CD14-positive monocyte (primary cell): ENCODE results near the gene TMEM59L. TPM values are rescaled to one million over a fixed set of nuclear protein-coding genes. Genes with fewer than 3 reads are reported as not detected.

Experiments used
- DNase-seq, 3 donors: peaks; one replicate each; pipeline ENCODE4 v3.0.0-alpha.2; 2011 to 2022
- H2AFZ ChIP-seq: 2 replicates; pipeline ENCODE4 v1.6.0; 2012; ENCODE audit warnings: mild to moderate bottlenecking, low read depth, low read length, inconsistent platforms; ENCODE audit not compliant: insufficient read depth, poor library complexity, severe bottlenecking
- H3K27ac ChIP-seq, 2 donors: 1 replicate in 1 of 2; 2 replicates in 1 of 2; pipeline ENCODE4 v1.5.1; 2012 to 2013; ENCODE audit warnings: low read length in 2 of 2, control low read depth in 1 of 2, inconsistent platforms in 1 of 2, low read depth in 1 of 2, mild to moderate bottlenecking in 1 of 2
- H3K27me3 ChIP-seq, 2 donors: one replicate each; pipeline versions ENCODE4 v1.6.0 to v1.6.1; 2011 to 2013; ENCODE audit warnings: low read length in 2 of 2; ENCODE audit not compliant: control insufficient read depth in 2 of 2, insufficient read depth in 2 of 2
- H3K36me3 ChIP-seq, 2 donors: replicated peaks in 1 of 2; 1 replicate in 1 of 2; 2 replicates in 1 of 2; pipeline versions ENCODE4 v1.5.1 to v1.6.1; 2012 to 2013; ENCODE audit warnings: low read length in 2 of 2, control low read depth in 1 of 2, inconsistent platforms in 1 of 2, mild to moderate bottlenecking in 1 of 2; ENCODE audit not compliant: insufficient read depth in 2 of 2, control insufficient read depth in 1 of 2
- H3K4me1 ChIP-seq, 2 donors: 1 replicate in 1 of 2; 2 replicates in 1 of 2; pipeline versions ENCODE4 v1.5.1 to v1.6.1; 2012 to 2013; ENCODE audit warnings: low read length in 2 of 2, control low read depth in 1 of 2, inconsistent platforms in 1 of 2, mild to moderate bottlenecking in 1 of 2, moderate library complexity in 1 of 2; ENCODE audit not compliant: insufficient read depth in 2 of 2, control insufficient read depth in 1 of 2
- H3K4me2 ChIP-seq: replicated peaks from 2 replicates; pipeline ENCODE3; 2012; ENCODE audit warnings: low read length, moderate library complexity, mild to moderate bottlenecking; ENCODE audit not compliant: poor library complexity, severe bottlenecking; ENCODE audit errors: extremely low read depth
- H3K4me3 ChIP-seq, 3 experiments: fragments of 200-600 bp in 1 of 3; sonication (generic) in 1 of 3; replicated peaks in 1 of 3; 1 replicate in 2 of 3; 2 replicates in 1 of 3; pipeline ENCODE4 v1.5.1; 2011 to 2013; ENCODE audit warnings: low read length in 3 of 3, mild to moderate bottlenecking in 3 of 3, control low read depth in 2 of 3, low read depth in 2 of 3, inconsistent platforms in 1 of 3, moderate library complexity in 1 of 3
- H3K79me2 ChIP-seq: 2 replicates; pipeline ENCODE4 v1.6.0; 2012; ENCODE audit warnings: mild to moderate bottlenecking, control low read depth, inconsistent platforms, low read length, moderate library complexity; ENCODE audit not compliant: insufficient read depth
- H3K9ac ChIP-seq: 2 replicates; pipeline ENCODE4 v1.6.0; 2017; ENCODE audit warnings: low read length, mild to moderate bottlenecking; ENCODE audit not compliant: insufficient read depth, poor library complexity, severe bottlenecking
- H3K9me3 ChIP-seq, 2 donors: replicated peaks in 1 of 2; 1 replicate in 1 of 2; 2 replicates in 1 of 2; pipeline versions ENCODE4 v1.5.1 to v1.6.1; 2012 to 2013; ENCODE audit warnings: low read length in 2 of 2, control low read depth in 1 of 2; ENCODE audit not compliant: control insufficient read depth in 1 of 2, insufficient read depth in 1 of 2
- H4K20me1 ChIP-seq: 2 replicates; pipeline ENCODE4 v1.6.0; 2012; ENCODE audit warnings: mild to moderate bottlenecking, low read length, control low read depth, moderate library complexity; ENCODE audit not compliant: insufficient read depth
- H3K27ac Mint-ChIP-seq, 7 donors: one replicate each; pipeline ENCODE4 v1.8.0; 2020; ENCODE audit warnings: mild to moderate bottlenecking in 7 of 7, mixed read lengths in 7 of 7, moderate library complexity in 6 of 7, inconsistent platforms in 2 of 7
- H3K27me3 Mint-ChIP-seq, 3 donors: one replicate each; pipeline ENCODE4 v1.8.0; 2021 to 2022; ENCODE audit warnings: low read depth in 3 of 3, mild to moderate bottlenecking in 3 of 3, mixed read lengths in 3 of 3, moderate library complexity in 3 of 3, inconsistent platforms in 1 of 3
- H3K36me3 Mint-ChIP-seq, 2 donors: one replicate each; pipeline ENCODE4 v1.8.0; 2020; ENCODE audit warnings: mixed read lengths in 2 of 2, inconsistent platforms in 1 of 2, mild to moderate bottlenecking in 1 of 2
- H3K4me1 Mint-ChIP-seq: one replicate; pipeline ENCODE4 v1.8.0; 2020; ENCODE audit warnings: mild to moderate bottlenecking, mixed read lengths
- H3K4me3 Mint-ChIP-seq, 2 donors: one replicate each; pipeline ENCODE4 v1.8.0; 2020; ENCODE audit warnings: mild to moderate bottlenecking in 2 of 2, mixed read lengths in 2 of 2, moderate library complexity in 1 of 2
- H3K9me3 Mint-ChIP-seq, 7 donors: one replicate each; pipeline ENCODE4 v1.8.0; 2020 to 2022; ENCODE audit warnings: mixed read lengths in 7 of 7, mild to moderate bottlenecking in 6 of 7, moderate library complexity in 6 of 7, inconsistent platforms in 2 of 7
- WGBS: methylation state at CpG from one replicate; pipeline ENCODE4 v1.1.5; 2013; ENCODE audit warnings: missing lambda C conversion rate; ENCODE audit not compliant: insufficient coverage; 5-methylcytosine and 5-hydroxymethylcytosine counted together
- intact Hi-C, 2 donors: fragments of 100-400 bp; cut with micrococcal nuclease; formaldehyde crosslinking; loops; one replicate each; pipeline versions ENCODE4 v1.15.0 to v1.15.1; 2023
- polyA plus RNA-seq, 3 donors: library from polyadenylated mRNA; depleted of rRNA in 1 of 3; unstranded in 2 of 3; stranded (reverse) in 1 of 3; fragments of 300-500 nt in 2 of 3; fragments of >200 nt in 1 of 3; fragmentation: Illumina TruSeq in 2 of 3; gene quantifications; 1 replicate in 2 of 3; 2 replicates in 1 of 3; pipeline ENCODE4 v1.2.3, GENCODE V29; 2012 to 2021
- TF ChIP-seq, protein P1 (sequence below): fragments of 200-600 bp; IDR thresholded peaks from one replicate; pipeline ENCODE4 v1.8.0; 2022; ENCODE audit warnings: antibody characterized with exemption, mild to moderate bottlenecking

The TMEM59L gene
- polyA plus RNA-seq, 3 donors: not detected

DNA sequence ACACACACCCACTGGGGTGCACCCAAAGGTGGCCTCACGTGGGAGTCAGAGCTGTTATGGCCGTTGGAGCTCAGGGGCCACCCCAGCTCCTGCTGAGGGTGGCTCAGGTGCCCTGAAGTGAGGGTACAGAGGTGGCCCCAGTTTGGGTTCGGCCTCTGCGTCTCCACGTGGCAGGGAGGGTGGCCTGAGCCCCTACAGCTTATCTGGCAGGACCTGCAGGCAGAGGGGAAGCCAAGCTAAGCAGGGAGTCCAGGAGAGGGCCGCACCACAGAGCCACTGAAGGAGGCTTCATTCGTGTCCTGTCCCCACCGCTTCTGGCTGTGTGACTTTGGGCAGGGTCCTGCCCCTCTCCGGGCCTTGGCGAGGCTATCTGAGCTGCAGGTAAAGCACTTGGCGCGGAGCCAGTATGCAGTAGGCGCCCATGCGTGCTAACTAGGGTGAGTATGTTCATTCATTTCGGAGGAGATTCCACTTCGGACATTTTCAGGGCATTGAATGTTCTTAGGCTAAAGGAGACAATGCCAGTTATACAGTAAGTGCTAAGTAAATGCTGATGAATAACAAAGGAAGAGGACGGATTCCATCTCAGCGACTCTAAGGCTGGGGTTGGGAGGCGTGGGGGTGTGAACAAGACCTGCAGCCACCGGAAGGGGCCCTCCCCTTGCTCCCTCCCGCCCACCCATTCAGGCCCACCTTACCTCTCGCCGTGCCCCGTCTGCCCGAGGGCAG is 19.1 kb upstream of the TMEM59L start:
- 76% methylated on average over 15 of the region's 25 CpGs for WGBS
- peaks cover 15 to 21% of the 10 kb centered on the region in 2 donors for H3K36me3 Mint-ChIP-seq
- peaks cover 25 to 46% (median 40%) of the 10 kb centered on the region in 3 donors for H3K27me3 Mint-ChIP-seq
- no peak overlapping the region for H3K4me3 ChIP-seq
- no peak overlapping the region for H3K27ac Mint-ChIP-seq
- TF ChIP-seq, protein P1, sequence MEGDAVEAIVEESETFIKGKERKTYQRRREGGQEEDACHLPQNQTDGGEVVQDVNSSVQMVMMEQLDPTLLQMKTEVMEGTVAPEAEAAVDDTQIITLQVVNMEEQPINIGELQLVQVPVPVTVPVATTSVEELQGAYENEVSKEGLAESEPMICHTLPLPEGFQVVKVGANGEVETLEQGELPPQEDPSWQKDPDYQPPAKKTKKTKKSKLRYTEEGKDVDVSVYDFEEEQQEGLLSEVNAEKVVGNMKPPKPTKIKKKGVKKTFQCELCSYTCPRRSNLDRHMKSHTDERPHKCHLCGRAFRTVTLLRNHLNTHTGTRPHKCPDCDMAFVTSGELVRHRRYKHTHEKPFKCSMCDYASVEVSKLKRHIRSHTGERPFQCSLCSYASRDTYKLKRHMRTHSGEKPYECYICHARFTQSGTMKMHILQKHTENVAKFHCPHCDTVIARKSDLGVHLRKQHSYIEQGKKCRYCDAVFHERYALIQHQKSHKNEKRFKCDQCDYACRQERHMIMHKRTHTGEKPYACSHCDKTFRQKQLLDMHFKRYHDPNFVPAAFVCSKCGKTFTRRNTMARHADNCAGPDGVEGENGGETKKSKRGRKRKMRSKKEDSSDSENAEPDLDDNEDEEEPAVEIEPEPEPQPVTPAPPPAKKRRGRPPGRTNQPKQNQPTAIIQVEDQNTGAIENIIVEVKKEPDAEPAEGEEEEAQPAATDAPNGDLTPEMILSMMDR: no peak
- intact Hi-C loops: no loop called here
- peak overlapping the region in 1 of 2 donors; percentile 35 for H3K4me3 Mint-ChIP-seq
- peaks cover 27 to 48% of the 10 kb centered on the region in 2 donors for H3K4me1 ChIP-seq
- H3K9ac ChIP-seq: no peak overlapping the region
- peak overlapping the region; percentile 82 for H3K4me2 ChIP-seq
- peaks cover 34% of the 10 kb centered on the region for H3K4me1 Mint-ChIP-seq
- H3K36me3 ChIP-seq: peaks cover 7 to 8% of the 10 kb centered on the region in 2 donors
- H3K27me3 ChIP-seq: peaks cover 7 to 34% of the 10 kb centered on the region in 2 donors
- no peak for DNase-seq
- H3K79me2 ChIP-seq: peaks cover 8% of the 10 kb centered on the region
- H3K9me3 ChIP-seq: no peaks in the 10 kb centered on the region
- no peak overlapping the region for H2AFZ ChIP-seq
- H4K20me1 ChIP-seq: peaks cover 30% of the 10 kb centered on the region
- H3K27ac ChIP-seq: no peak overlapping the region
- H3K9me3 Mint-ChIP-seq: peaks cover 0 to 9% (median 1%) of the 10 kb centered on the region in 7 donors

DNA sequence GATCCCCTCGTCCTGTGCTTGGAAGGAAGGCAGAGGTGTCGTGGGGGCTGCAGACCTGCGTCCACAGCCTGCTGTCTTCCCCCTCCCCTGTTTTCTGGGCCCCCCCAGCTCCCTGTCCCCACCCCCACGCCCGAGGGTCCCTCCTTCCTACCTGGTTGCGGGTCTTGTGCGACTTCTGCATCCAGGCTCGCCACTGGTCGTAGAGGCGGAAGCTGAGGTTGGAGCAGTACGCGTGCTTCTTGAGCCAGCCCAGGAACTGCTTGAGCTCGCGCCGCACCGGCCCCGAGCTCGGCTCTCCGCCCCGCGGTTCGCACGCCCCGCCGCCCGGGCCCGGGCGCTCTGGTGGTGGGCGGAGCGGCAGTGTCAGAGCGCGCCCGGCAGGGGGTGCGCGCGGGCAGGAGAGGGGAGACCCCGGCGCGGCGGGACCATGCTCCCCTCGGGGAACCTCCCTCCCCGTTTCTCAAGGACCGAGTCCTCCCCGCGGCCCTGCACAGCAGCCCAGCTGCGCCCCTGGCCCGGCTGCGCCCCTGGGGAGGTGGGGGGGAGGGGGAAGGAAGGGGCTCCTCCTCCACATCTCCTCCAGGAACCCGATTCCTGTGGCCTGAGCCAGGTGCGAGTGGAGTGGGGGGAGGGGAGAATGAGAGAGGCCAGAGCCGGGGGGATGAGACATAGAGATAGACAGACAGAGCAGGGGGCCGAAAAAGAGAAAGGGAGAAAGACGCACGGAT is 18.4 kb upstream of the TMEM59L start:
- intact Hi-C loops: no loop called here
- Histone ChIP-seq H4K20me1 (peaks cover 27% of the 10 kb centered on the region), H2AFZ (peak overlapping the region; percentile 66), H3K27me3 (peaks cover 7 to 37% of the 10 kb centered on the region in 2 donors), H3K4me2 (peak overlapping the region; percentile 82), H3K4me1 (peaks cover 25 to 42% of the 10 kb centered on the region in 2 donors), H3K27ac (no peak overlapping the region), H3K79me2 (peaks cover 8% of the 10 kb centered on the region), H3K9ac (peak overlapping the region; percentile 34), H3K36me3 (peaks cover 7 to 8% of the 10 kb centered on the region in 2 donors), H3K4me3 (peak overlapping the region; percentile 5 to 73 (median 12)), H3K9me3 (no peaks in the 10 kb centered on the region)
- TF ChIP-seq, protein P1: peak; percentile 89
- peak; percentile 67 to 81 (median 74) for DNase-seq
- peak overlapping the region in 1 of 7 donors; percentile 23 for H3K27ac Mint-ChIP-seq
- H3K9me3 Mint-ChIP-seq: peaks cover 0 to 9% (median 1%) of the 10 kb centered on the region in 7 donors
- H3K27me3 Mint-ChIP-seq: peaks cover 28 to 53% (median 45%) of the 10 kb centered on the region in 3 donors
- peak overlapping the region; percentile 31 to 91 for H3K4me3 Mint-ChIP-seq
- WGBS: under 1% methylated on average over 30 of the region's 54 CpGs
- H3K36me3 Mint-ChIP-seq: peaks cover 15 to 21% of the 10 kb centered on the region in 2 donors
- H3K4me1 Mint-ChIP-seq: peaks cover 32% of the 10 kb centered on the region
